ENCODE data around the gene IL1RAP. TPM values are rescaled to one million over a fixed set of nuclear protein-coding genes. Genes with fewer than 3 reads are reported as not detected.

Gene IL1RAP
- total and polyA plus RNA-seq, 2 experiments from 2014 or later = 3.2 to 8.9 TPM

DNA sequence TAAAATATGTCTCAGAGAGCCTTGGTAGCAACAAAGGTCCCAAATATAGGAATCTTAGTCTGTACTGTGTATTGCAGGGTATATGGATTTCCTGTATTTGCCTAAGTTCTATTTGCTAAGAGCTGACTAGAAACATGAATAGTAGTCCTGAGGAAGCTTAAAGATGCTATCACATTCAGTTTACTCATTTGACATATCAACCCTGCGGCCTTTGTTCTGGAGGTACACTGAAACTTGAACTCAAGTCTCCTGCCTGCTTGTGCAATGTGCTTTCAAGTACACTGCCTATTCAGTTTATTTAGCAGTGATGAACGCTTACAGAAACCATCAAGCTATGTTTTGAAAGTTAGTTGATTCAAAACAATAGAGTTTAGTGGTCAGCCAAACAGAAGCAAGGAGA, 21.1 kb downstream of the IL1RAP start:
- Histone ChIP-seq H3K27me3 (no peaks in the 10 kb centered on the region), H3K4me3 (no peak overlapping the region), H3K4me1 (ENCODE audit: low read depth) (peaks cover 15% of the 10 kb centered on the region), H3K36me3 (no peaks in the 10 kb centered on the region), H3K9me3 (ENCODE audit: low read depth) (no peaks in the 10 kb centered on the region), H3K27ac (no peak overlapping the region)
- TF ChIP-seq, protein P1, sequence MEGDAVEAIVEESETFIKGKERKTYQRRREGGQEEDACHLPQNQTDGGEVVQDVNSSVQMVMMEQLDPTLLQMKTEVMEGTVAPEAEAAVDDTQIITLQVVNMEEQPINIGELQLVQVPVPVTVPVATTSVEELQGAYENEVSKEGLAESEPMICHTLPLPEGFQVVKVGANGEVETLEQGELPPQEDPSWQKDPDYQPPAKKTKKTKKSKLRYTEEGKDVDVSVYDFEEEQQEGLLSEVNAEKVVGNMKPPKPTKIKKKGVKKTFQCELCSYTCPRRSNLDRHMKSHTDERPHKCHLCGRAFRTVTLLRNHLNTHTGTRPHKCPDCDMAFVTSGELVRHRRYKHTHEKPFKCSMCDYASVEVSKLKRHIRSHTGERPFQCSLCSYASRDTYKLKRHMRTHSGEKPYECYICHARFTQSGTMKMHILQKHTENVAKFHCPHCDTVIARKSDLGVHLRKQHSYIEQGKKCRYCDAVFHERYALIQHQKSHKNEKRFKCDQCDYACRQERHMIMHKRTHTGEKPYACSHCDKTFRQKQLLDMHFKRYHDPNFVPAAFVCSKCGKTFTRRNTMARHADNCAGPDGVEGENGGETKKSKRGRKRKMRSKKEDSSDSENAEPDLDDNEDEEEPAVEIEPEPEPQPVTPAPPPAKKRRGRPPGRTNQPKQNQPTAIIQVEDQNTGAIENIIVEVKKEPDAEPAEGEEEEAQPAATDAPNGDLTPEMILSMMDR (IDR thresholded peaks at IDR 0.05; ENCODE audit: low read depth, low read length) = no peak
- DNase-seq (ENCODE audit: low read depth in 1 of 2, low spot score in 1 of 2) = peak in 1 of 2 donors; percentile 34

DNA sequence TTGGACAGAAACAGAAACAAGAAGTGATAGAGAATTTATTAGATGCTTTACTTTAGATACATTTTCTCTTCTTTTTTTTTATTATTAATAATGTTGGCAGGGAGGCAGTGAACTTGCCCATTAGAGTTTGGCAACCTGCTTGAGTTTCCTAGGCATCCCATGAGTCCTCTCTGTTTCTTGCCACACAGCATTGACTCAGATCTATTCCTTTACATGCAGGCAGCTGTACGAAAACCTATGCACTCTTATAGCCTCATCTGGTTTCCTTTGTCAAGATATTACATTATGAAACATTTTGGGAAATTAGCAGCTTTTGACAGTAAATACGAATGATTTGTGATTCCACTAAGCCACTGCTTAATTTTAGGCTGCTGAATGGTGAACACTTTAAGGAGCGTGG, 23.3 kb downstream of the IL1RAP start:
- Histone ChIP-seq H3K36me3 (no peaks in the 10 kb centered on the region), H3K4me1 (ENCODE audit: low read depth) (no peaks in the 10 kb centered on the region), H3K27me3 (no peaks in the 10 kb centered on the region), H3K4me3 (no peak overlapping the region), H3K9me3 (ENCODE audit: low read depth) (no peaks in the 10 kb centered on the region), H3K27ac (no peak overlapping the region)
- no peak for DNase-seq (ENCODE audit: low read depth in 1 of 2, low spot score in 1 of 2)
- TF ChIP-seq, protein P1 (IDR thresholded peaks at IDR 0.05; ENCODE audit: low read depth, low read length) = no peak

DNA sequence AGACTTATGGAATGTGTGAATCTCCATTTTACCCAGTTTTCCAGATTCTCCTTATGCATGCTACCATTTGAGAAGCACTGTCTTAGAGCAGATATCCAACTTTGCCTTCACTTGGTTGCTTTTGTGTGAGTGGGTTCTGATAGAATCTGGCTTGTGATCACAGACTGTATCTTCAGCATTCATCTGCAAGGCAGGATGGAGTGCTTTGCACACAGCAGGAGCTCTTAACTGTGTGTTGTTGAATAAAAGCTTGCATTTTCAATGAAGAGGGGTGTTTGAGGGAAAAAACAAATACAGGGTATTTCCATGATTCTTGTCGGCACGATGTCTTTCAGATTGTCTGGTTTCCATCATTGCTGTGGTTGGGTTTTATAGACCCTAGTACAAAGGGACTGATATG, 24.4 kb downstream of the IL1RAP start:
- H3K4me1 ChIP-seq (ENCODE audit: low read depth) = no peaks in the 10 kb centered on the region
- TF ChIP-seq, protein P1 (IDR thresholded peaks at IDR 0.05; ENCODE audit: low read depth, low read length) = no peak
- DNase-seq (ENCODE audit: low read depth in 1 of 2, low spot score in 1 of 2) = no peak
- H3K27me3 ChIP-seq = no peaks in the 10 kb centered on the region
- no peak overlapping the region for H3K27ac ChIP-seq
- H3K9me3 ChIP-seq (ENCODE audit: low read depth) = no peaks in the 10 kb centered on the region
- no peaks in the 10 kb centered on the region for H3K36me3 ChIP-seq
- H3K4me3 ChIP-seq = no peak overlapping the region

DNA sequence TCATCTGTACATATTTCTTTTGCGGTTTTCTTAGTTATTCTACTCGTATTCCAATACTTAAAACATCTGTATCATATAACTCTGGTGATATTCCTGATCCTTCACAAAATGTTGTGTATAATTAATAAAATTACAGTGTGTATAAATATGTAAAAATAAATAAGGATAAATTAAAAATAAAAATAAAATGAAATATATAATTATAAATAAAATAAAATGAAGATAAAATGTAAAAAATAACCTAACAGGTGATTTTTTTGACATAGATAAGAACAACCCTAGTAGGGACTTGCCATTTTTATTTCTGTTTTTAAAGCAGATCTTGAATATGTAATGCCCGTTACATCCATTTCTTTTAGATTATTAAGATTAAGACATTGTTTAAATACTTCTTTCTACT, 25.6 kb downstream of the IL1RAP start:
- Histone ChIP-seq H3K9me3 (ENCODE audit: low read depth) (no peaks in the 10 kb centered on the region), H3K36me3 (no peaks in the 10 kb centered on the region), H3K27me3 (no peaks in the 10 kb centered on the region), H3K27ac (no peak overlapping the region), H3K4me3 (no peak overlapping the region), H3K4me1 (ENCODE audit: low read depth) (no peaks in the 10 kb centered on the region)
- DNase-seq (ENCODE audit: low read depth in 1 of 2, low spot score in 1 of 2) = no peak
- TF ChIP-seq, protein P1 (IDR thresholded peaks at IDR 0.05; ENCODE audit: low read depth, low read length) = no peak

DNA sequence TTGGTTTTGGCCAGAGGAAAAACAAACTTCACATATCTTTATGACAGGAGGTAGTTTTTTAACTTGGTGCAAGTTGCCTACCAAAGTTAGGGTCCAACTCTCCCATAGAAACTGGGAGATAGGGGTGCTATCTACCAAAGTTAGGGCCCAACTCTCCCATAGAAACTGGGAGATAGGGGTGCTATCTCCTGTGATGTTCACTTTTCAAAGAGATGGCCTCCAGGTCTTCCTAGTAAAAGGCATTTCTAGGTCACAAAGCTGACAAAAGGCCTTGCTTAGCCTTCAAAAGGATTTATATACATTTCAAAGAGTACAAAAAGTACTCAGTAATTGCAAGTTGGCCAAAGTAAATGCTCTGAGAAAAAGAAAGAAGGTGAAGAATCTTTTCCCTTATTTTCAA, 27.1 kb downstream of the IL1RAP start:
- no peak for DNase-seq (ENCODE audit: low read depth in 1 of 2, low spot score in 1 of 2)
- Histone ChIP-seq H3K27ac (no peak overlapping the region), H3K4me3 (no peak overlapping the region), H3K9me3 (ENCODE audit: low read depth) (no peaks in the 10 kb centered on the region), H3K27me3 (no peaks in the 10 kb centered on the region), H3K36me3 (no peaks in the 10 kb centered on the region), H3K4me1 (ENCODE audit: low read depth) (no peaks in the 10 kb centered on the region)
- TF ChIP-seq, protein P1 (IDR thresholded peaks at IDR 0.05; ENCODE audit: low read depth, low read length) = no peak

DNA sequence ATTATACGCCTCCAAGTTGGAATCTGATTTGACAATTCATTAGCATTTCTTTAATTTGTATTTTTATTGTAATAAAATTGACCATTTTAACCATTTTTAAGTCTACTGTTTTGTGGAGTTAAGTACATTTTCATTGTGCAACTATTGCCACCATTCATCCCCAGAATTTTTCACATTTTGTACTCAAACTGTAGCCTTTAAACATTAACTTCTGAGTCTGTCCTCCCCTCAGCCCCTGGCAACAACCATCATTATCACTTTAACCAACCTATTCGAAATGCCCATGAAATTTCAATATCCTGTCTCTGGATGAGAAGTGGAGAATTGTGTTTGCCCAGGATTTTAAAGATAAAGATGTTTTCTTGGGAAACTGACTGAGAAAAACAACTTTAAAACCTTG, 27.7 kb downstream of the IL1RAP start:
- no peak overlapping the region for H3K27ac ChIP-seq
- H3K4me3 ChIP-seq = no peak overlapping the region
- DNase-seq (ENCODE audit: low read depth in 1 of 2, low spot score in 1 of 2) = no peak
- H3K4me1 ChIP-seq (ENCODE audit: low read depth) = no peaks in the 10 kb centered on the region
- TF ChIP-seq, protein P1 (IDR thresholded peaks at IDR 0.05; ENCODE audit: low read depth, low read length) = no peak
- no peaks in the 10 kb centered on the region for H3K27me3 ChIP-seq
- H3K9me3 ChIP-seq (ENCODE audit: low read depth) = no peaks in the 10 kb centered on the region
- no peaks in the 10 kb centered on the region for H3K36me3 ChIP-seq

All from cardiac muscle cell (in vitro differentiated cells and primary cell).